UCSD-AML1 (cell line): ENCODE data around the gene SP3.

Experiments used
- DNase-seq: peaks from one replicate; lab custom pipeline; 2025; ENCODE audit not compliant: unreplicated experiment; lab: John Stamatoyannopoulos, UW

Gene SP3

DNA sequence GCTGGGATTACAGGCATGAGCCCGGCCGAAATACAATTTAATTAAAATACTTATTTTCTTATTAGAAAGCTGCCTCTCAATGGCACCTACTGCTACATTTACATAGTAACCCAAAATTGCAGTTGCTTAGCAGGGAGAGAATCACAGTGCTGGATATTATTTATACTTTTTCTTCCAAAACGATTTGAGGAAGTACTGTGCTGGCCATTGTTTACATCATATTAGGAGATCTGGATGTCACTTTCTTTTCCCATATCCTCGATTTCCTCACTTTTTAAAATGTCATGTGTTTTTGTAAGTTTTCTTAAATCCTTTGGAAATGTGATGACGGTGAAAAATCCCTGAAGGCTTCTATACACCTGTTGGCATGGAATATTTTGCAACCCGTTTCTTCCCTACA, 3.4 kb upstream of the SP3 start:
- no peak for DNase-seq

DNA sequence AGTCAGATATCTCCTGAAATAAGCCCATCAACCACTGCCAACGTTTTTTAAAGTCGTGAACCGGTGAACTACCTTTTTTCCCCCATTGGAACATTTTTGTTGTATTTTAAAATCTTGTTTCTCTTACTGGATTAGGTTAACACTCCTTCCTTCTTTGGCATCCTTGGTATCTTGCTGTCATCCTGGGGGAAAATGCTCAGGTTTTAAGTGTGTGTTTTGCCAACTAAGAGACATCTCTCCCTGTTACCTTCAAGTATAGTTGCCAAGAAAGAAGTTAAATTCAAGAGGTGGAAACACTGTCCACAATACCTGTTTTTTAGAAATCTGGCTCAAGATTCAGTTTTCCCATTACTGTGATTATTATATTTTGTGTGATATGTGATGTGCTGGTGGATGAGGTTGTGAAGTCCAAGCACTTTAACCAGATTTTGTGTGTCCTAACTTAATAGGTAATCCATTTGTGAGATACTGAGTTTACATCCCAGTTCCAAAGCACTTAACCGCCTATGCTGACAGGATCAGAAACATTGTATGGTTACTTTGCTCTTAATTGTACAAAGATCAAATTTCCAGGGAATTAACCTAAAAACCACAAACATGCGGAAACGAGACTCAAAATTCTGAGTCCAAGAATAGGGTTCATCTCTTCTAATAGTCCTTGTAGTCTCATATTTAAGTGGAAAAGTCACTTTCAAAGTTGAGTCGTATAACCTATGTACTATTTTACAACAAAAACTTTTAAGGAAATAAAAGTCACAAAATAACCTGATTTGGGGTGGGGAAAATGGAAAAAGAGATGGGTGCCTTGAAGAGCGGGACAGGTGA, 1.3 kb upstream of the SP3 start:
- no peak for DNase-seq

DNA sequence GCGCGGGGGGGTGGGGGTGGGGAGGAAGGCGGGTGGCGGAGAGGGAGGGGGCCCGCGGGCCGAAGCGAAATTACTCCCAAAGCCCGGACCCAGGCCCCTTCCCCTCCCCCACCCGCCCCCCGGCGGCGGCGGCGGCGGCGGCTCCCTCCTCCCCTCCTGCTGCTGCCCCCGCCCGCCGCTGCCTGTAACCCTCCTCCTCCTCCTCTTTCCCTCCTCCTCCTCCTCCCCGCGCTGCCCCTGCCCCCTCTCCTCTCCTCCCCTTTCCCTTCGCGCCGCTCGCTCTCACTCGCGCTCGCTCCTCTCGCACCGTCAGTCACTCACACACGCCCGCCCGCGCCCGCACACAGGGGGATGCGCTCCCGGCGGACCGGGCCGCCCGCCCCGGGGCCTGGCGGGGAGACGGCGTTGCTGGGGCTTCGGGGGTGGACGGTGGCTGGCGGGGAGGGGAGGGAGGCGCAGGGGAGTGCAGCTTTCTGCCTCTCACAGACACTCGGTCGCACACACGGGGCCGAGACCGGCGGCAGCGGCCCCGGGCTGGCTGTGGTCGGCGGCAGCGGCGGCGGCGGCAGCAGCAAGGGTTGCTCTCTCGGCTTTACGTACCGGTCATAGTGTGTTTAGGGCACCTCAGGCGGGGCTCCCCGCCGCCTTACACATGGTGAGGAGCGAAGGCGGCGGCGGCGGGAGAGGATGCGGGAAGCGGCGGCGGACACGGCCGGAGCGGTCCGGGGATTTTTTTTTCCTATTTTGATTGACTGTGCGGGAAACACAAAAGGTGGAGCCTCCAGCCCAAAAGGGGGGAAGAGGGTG, 405 bp downstream of the SP3 start:
- DNase-seq = peak; percentile 86

DNA sequence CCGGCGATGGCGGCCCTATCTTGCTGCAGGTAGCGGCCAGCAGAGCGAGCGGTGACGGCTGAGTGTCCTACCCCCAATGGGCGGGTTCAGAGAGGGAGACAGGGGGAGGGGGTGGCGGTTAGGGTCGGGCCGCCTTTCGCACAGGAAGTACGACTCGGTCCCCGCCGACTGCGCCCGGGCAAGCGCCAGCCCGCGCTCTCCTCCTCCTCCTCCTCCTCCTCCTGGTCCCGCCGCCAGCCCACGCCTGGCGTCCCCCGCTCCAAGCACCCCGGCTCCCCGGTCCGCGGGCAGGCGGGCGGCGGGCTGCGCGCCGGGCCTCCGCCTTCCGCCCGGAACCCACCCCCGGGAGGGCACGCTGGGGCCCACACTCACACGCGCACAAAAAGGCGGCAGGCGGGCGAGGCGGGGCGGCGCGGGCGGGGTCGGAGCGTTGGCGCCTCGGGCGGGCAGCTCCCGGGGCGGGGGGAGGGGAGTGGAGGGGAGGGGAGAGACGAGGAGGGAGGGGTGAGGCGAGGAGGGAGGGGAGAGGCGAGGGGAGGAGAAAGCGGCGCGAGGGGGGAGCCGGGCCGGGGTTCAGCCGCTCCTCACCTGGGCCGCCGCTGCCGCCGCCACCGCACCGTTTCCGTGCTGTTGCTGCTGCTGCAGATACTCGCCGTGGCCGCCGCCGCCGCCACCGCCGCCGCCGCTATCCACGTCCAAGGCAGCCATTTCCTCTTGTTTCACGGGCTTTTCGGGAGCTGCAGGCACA, 1.2 kb downstream of the SP3 start:
- peak; percentile 94 for DNase-seq

DNA sequence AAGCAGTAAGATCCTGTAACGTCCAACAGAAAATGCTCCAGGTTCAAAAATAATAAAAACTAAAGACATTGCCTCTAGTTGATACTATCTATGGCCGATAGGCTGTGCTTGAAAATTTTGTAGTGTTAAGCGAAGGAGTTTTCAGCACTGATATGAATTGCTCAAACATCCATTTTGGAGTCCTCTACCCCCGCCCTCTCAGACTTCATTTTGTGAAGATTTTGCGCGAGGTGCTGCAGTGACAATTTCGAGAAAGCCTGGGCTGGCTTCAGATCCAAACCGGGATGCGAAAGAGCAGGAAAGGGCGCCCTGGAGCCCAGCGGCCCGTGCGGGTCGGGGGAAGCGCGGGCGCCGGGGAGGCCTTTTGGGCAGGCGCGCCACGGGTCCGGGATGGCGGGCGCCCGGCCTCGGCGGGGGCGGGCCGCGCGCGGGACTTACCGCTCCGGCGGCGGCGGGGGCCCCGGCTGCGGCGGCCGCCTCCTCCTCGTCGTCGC, 1.8 kb downstream of the SP3 start:
- peak; percentile 76 for DNase-seq

DNA sequence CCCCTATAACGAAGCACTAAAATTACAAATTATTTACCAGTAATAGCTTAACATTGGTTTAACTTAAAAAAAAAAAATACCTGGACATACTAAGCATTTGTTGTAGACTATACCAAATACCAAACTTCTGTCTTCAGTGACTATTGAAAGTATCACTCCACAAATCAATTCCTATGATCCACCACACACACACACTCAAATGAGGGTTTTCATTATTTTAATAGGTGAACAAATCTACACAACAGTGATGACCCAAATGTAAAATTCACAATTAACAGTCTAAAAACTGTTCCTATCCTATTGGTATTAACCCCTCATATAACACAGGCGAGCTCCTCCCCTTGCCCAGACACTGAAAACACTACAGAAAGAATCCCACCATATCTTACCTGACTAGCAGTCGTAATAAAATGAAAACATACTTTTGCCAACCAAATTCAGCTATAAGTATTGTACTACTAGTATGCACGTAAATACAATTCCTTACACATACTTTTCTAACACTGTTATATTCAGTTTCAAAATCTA, 2.5 kb downstream of the SP3 start:
- DNase-seq = no peak

DNA sequence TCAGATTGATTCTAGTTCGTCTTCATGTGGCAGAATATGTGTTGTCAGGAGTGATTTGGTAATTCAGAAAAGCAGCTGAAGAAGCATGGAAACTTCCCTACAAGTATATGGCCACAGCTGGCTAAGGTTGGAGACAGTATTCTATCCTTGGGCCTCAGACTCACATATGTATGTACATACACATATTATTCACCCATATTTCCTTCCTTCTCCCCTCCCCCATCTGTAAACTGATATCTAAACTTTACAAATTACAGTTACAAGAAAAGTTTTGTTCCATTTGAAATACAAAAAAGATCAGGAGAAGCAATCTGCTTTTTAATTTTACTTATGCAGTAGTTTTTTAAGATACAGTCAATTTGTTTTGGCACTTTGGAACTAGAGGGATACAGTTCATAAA, 3.1 kb downstream of the SP3 start:
- no peak for DNase-seq

DNA sequence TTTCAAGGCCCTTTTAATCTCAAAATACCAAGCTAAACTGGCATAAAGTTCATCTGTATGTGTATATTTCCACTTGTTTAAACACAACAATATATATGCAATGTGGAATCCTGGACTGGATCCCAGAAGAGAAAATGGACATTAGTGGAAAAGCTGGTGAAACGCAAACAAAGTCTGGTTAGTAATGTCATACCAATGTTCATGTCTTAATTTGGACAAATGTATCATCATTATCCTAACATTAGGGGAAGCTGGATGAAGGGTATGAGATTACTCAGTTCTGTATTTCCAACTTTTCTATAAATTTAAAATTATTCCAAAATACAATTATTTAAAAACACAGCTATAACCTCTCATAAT, 3.8 kb downstream of the SP3 start:
- DNase-seq = no peak

DNA sequence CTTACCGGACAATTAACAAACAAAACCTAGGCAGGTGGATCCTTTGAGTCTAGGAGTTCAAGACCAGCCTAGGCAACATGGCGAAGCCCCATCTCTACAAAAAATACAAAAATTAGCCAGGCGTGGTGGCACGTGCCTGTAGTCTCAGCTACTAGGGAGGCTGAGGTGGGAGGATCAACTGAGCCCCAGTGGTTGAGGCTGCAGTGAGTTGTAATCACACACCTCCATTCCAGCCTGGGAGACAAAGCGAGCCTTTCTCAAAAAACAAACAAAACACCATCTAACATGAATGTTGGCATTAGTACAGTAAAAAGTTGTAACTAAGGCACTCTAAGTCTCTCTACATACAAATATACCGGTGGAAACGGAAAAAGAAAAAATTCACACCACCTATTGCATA, 5.3 kb downstream of the SP3 start:
- DNase-seq = no peak

DNA sequence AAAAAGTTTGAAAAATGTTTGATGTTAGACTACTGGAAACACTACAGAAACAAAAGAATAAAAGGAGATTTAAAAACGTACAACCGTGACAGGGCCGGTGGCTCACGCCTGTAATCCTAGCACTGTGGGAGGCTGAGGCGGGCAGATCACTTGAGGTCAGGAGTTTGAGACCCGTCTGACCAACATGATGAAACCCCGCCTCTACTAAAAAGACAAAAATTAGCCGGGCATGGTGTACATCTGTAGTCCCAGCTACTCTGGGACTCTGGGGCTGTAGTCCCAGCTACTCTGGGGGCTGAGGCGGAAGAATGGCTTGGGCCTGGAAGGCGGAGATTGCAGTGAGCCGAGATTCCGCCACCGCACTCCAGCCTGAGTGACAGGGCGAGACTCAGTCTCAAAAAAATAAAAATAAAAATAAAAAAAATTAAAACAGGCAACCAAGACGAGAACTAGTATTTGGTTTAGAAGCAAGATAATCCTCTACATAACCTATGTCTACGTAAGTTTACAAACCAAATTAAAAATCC, 5.8 kb downstream of the SP3 start:
- no peak for DNase-seq

DNA sequence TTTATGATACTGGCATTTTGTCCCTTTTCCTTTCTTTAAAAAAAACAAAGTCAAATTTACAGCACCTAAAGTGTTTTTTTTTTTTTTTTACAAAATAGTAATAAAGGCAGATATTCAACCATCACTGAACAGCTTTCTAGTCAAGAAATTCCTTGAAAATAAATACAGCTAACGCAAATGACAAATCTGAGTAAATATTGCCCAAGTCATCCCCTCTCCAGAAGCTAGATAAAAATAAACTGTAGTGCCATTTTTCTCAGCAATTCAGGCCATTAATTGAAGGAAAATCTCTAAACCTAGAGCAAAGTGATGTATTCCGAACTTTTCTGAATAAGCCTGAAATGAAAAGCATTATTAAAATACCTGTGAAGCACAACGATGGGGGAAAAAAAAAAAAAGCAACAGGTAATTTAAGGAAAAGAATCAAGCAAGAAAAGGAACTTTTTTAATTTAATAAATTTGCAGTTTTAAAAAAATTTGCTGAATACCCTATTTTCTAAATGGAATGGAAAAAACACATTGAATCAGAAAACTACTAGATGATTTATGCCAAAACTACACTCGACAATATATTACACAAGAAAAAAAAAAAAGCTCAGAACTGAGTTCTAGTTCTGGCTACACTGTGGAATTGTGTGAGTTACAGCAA, 6.9 kb downstream of the SP3 start:
- DNase-seq = no peak

DNA sequence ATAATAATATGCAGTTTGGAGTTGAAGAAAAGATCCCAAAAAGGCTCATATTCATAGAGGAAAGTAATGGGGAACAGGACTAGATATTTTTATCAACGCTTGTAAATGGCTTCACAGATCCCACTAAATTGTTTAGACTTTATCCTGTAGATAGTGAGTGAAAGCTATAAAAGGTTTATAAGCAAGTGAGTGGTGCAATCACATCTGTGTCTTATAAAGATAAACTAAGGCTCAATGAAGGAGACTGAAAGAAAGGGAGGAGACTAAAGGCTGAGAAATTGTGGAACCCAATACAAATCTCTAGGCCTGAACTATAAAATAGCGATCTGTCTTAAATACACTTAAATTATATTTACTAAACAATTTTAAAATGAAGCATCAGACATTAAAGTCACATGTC, 7.7 kb downstream of the SP3 start:
- DNase-seq = no peak

DNA sequence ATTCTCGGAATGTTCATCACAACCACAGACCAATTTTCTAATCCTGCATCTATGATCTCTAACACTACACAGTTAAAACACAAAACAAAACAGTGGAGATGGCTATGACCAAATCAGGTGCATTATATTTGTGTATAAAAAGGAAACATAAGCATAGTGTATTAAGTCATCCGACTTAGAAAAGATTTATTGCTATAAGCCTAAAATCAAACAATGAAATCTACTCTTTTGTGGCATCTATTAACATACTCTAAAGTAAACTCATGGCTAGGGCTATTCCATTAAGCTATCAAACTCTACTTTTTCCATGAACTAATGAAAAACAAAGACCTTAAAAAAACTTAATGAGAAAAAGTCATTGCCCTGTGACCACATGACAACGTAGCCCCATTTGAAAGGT, 8.7 kb downstream of the SP3 start:
- no peak for DNase-seq

DNA sequence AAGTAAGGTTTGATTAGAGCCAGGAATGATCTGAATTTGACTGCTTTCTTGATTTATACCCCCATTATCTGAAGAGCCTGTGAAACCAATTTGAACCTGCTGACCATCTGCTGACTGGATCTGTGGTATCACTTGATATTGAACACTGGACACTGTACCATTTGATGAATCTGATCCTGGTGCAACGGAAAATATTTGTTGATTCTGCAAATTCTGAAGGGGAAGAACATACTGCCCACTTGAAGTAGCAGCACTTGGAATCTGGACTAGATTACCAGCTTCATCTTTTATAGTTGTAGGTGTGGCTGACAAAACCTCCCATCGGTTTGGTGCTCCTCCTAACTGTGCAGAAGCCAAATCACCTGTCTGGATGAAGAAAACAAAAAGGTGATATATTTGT, 9.3 kb downstream of the SP3 start:
- DNase-seq = no peak

DNA sequence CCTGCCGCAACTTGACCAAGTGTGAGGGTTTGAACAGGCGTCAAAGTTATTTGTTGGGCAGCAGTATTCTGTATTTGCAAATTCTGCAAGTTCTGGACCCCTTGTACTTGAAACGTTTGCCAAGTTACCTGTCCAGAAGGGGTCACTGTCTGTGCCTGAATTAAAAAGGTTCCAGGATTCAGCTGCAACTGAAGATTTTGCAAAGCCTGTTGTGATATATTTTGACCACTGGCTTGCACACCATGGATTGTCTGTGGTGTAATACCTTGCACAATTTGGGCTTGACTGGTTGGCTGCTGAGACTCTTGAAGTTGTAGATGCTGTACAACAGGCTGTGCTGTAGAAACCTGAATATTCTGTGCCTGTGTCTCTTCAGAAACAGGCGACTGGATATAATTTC, 10.2 kb downstream of the SP3 start:
- no peak for DNase-seq

DNA sequence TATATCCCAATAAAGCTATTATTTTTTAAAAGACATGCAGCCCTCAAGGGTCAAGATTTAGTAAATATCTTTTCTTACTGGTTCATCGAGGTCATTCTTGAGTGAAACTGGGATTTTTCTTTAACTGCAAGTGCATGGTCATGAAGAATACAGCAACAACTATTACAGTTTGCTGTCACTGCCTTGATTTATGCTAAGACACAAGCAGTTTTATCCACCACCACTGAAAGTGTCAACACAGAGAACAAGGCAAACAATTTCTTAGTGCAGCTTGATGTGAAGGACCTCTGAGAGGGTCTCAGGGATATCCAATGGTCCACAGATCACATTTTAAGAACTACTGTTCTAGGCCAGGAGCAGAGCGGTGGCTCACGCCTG, 12.1 kb downstream of the SP3 start:
- no peak for DNase-seq

DNA sequence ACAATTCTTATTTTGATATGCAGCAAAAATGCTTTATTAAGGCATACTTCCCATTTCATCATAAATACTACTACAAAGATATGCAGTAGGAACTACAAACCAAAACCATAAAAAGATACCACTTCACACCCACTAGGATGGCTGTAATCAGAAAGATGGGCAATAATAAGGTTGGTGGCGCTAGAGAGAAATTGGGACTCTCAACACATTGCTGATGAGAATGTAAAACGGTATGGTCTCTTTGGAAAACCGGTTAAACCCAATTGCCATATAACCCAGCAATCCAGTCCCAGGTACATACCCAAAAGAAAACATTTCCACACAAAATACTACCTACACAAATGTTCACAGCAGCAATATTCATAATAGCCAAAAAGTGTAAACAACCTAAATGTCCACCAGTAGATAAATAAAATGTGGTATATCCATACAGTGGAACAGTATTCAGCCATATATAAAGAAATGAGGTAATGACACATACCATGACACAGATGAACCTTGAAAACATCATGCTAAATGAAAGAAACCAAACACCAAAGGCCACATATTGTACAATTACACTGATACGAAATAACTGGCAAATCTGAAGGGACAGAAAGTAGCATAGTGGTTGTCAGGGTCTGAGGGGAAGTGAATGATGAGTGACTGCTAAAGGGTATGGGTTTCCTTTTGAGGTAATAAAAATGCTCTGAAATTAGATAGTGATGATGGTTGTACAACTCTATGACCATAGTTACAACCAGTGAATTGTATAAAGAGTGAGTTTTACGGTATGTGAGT, 12.7 kb downstream of the SP3 start:
- DNase-seq = no peak

DNA sequence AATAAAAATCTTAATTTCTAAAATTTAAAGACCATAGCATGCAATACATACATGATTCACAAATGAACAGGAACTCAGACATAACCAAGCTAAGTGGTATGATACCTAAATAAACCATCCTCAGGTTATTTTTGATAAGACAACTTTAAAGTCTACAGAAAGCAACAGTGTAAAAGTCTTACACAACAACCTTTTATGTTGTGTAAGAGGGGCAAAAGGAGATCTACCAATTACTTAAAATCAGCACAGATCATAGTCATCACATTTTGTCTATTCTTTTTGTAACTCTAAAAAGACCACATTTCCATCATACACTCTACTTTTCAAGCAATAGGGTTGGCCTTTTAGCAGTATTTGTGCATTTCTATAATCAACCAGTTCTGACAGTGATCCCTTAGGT, 16.3 kb downstream of the SP3 start:
- DNase-seq = no peak

DNA sequence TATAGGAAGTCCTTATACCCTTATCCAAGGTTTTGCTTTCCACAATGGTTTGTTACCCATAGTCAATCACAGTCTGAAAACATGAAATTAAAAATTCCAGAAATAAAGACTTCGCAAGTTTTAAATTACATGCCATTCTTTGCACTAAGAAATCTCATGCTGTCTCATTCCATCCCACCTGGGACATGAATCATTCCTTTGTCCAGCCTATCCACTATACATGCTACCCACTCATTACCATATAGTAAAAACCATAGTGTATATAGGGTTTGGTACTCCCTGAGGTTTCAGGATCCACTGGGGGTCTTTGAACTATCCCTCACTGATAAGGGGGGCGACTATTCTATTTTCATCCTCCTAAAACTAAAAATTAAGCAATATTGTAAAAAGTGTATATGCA, 17.0 kb downstream of the SP3 start:
- DNase-seq = no peak

DNA sequence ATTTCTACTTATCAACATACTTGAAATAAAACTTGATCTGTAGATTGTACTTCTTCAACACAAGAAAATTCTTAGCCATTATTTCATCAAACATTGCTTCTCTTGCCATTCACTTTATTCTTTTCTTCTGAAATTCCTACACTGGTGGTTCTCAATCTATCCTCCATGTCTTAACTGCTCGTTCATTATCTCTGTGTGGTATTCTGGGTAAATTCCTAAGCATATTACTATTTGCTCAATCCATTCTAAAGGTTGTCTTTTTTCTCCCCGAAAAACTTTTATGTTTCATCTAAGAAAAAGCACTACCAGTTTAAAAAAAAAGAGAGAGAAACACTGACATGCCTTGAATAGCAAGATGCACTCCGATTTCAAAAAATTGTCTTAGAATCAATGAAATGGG, 18.0 kb downstream of the SP3 start:
- no peak for DNase-seq
